ENCODE measurements around the gene TMOD3. TPM values are rescaled to one million over a fixed set of nuclear protein-coding genes. Genes with fewer than 3 reads are reported as not detected.

TMOD3 gene
- total and polyA plus RNA-seq, 2 of the 8 experiments (the other 6 are each of a cell fraction or from before 2014, with no cell fraction given): 3.9 to 29.0 TPM

GRCh38 chr15:51844747-51845426 lies 15.4 kb downstream of the TMOD3 start (continued):
- no peak for TF ChIP-seq MAFK (IDR thresholded peaks at IDR 0.05; ENCODE audit: low read depth, low read length)
